Thyroid gland (tissue), 4 donors: ENCODE results near the gene SLC22A17. TPM values are rescaled to one million over a fixed set of nuclear protein-coding genes. Genes with fewer than 3 reads are reported as not detected.
"Not testable (repeated sequence)": the region's sequence is repeated elsewhere in the genome, so short reads cannot be mapped to it uniquely, and the experiment has no call there.

Experiments used
- DNase-seq, 2 donors: peaks; one replicate each; pipeline ENCODE4 v3.0.0-alpha.2; 2019
- H3K27ac ChIP-seq, 3 donors: fragments of 200-600 bp; sonication (generic); 1 replicate in 2 of 3; 2 replicates in 1 of 3; pipeline ENCODE4 v1.5.1; 2016 to 2019; ENCODE audit warnings: mild to moderate bottlenecking in 1 of 3, moderate library complexity in 1 of 3
- H3K27me3 ChIP-seq: fragments of 200-600 bp; sonication (generic); one replicate; pipeline ENCODE4 v1.5.1; 2019
- H3K36me3 ChIP-seq, 2 donors: fragments of 200-600 bp; sonication (generic); one replicate each; pipeline ENCODE4 v1.5.1; 2016 to 2019
- H3K4me1 ChIP-seq, 2 donors: fragments of 200-600 bp; sonication (generic); one replicate each; pipeline ENCODE4 v1.5.1; 2017 to 2019
- H3K4me3 ChIP-seq, 3 donors: fragments of 200-600 bp; sonication (generic); replicated peaks in 1 of 3; 1 replicate in 2 of 3; 2 replicates in 1 of 3; pipeline ENCODE4 v1.5.1; 2016; ENCODE audit warnings: mild to moderate bottlenecking in 1 of 3
- H3K9me3 ChIP-seq: fragments of 200-600 bp; sonication (generic); one replicate; pipeline ENCODE4 v1.5.1; 2017
- POLR2A ChIP-seq, 2 donors: fragments of 450-650 bp; IDR thresholded peaks; one replicate each; pipeline ENCODE4 v1.6.1; 2017; ENCODE audit warnings: antibody characterized with exemption in 2 of 2, mild to moderate bottlenecking in 2 of 2, moderate library complexity in 1 of 2
- WGBS, 2 donors: methylation state at CpG; one replicate each; pipeline ENCODE4 v1.1.5; 2017; 5-methylcytosine and 5-hydroxymethylcytosine counted together
- intact Hi-C: fragments of 100-400 bp; cut with DNase I; formaldehyde crosslinking; loops from one replicate; pipeline ENCODE4 v1.15.1; 2023
- total RNA-seq, 4 donors: library from RNA; depleted of rRNA; stranded (reverse); fragments of >200 nt; gene quantifications; one replicate each; pipeline ENCODE4 v1.2.3, GENCODE V29; 2016
- TF ChIP-seq, protein P1 (sequence below), 6 experiments: fragments of 200-600 bp in 3 of 6; fragments of 450-650 bp in 3 of 6; sonication (generic) in 3 of 6; IDR thresholded peaks; one replicate each; pipeline ENCODE4 v1.5.1; 2016 to 2019; ENCODE audit warnings: antibody characterized with exemption in 6 of 6, mild to moderate bottlenecking in 2 of 6, inconsistent platforms in 1 of 6, moderate library complexity in 1 of 6

Gene SLC22A17
- total RNA-seq, 4 donors from 2014 or later = 27.5 to 94.2 (median 53.7) TPM

DNA sequence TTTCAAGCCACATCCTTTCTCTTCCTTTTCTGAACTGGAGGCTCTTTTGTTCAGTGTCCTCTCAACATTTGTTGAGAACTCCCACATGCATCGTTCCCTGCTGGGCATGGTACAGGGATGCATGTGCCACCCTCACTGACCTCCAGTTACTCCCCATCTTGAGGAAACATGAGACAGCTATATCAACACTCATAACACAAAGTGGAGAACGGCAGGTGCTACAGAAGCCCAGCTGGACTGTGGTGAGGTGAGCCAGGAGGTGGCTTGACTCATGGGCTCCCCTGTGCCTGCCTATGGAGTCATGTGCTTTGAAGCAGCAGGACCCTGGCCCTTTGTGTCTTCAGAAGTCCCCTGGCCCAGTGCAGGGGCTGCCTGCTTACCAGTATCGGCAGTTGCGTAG lies 45.7 kb upstream of the SLC22A17 start:
- H3K4me3 ChIP-seq = no peak overlapping the region
- WGBS, 2 donors = 87 to 92% methylated on average over 4 of the region's 4 CpGs
- H3K27me3 ChIP-seq = no peaks in the 10 kb centered on the region
- H3K27ac ChIP-seq = no peak overlapping the region
- no peak for TF ChIP-seq POLR2A (IDR thresholded peaks at IDR 0.05)
- TF ChIP-seq, protein P1, sequence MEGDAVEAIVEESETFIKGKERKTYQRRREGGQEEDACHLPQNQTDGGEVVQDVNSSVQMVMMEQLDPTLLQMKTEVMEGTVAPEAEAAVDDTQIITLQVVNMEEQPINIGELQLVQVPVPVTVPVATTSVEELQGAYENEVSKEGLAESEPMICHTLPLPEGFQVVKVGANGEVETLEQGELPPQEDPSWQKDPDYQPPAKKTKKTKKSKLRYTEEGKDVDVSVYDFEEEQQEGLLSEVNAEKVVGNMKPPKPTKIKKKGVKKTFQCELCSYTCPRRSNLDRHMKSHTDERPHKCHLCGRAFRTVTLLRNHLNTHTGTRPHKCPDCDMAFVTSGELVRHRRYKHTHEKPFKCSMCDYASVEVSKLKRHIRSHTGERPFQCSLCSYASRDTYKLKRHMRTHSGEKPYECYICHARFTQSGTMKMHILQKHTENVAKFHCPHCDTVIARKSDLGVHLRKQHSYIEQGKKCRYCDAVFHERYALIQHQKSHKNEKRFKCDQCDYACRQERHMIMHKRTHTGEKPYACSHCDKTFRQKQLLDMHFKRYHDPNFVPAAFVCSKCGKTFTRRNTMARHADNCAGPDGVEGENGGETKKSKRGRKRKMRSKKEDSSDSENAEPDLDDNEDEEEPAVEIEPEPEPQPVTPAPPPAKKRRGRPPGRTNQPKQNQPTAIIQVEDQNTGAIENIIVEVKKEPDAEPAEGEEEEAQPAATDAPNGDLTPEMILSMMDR (IDR thresholded peaks at IDR 0.05) = no peak
- intact Hi-C loops = no loop called here
- H3K9me3 ChIP-seq = no peaks in the 10 kb centered on the region
- no peak for DNase-seq
- H3K4me1 ChIP-seq = no peaks in the 10 kb centered on the region
- H3K36me3 ChIP-seq = no peaks in the 10 kb centered on the region

DNA sequence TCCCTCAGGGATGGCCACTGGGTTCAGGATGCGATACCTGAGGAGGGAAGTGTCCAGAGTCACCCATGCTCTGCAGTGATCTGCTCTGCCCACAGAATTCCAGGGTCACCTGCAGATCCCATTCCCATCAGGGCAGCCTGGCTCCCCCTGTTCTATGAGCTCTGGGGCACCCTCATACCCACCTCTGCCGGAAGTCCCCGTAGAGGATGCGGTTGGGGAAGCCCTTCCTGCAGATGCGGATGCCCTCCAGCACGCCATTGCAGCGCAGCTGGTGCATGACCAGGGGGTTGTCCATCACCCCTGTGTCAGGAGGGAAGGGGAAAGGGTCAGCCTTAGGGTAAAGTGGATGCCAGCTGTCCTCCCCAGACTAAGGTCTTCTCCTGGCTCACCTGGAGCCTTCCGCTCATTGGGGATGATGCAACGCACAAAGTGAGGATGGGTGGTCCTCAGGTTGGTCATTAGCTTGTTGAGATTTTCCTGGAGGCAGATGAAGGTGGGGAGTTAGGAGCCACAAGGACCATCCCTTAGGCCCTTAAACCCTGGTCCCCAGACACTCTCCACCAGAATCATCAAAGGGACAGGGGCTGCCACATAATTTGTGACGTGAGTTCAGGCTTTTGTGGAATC lies 44.2 kb upstream of the SLC22A17 start:
- H3K36me3 ChIP-seq = no peaks in the 10 kb centered on the region
- WGBS, 2 donors = 89 to 93% methylated on average over 7 to 10 of the region's 10 CpGs
- intact Hi-C loops = no loop called here
- H3K27me3 ChIP-seq = no peaks in the 10 kb centered on the region
- no peak overlapping the region for H3K27ac ChIP-seq
- no peak overlapping the region for H3K4me3 ChIP-seq
- H3K4me1 ChIP-seq = no peaks in the 10 kb centered on the region
- DNase-seq = no peak
- TF ChIP-seq POLR2A (IDR thresholded peaks at IDR 0.05) = no peak
- TF ChIP-seq, protein P1 (IDR thresholded peaks at IDR 0.05) = no peak
- H3K9me3 ChIP-seq = no peaks in the 10 kb centered on the region

DNA sequence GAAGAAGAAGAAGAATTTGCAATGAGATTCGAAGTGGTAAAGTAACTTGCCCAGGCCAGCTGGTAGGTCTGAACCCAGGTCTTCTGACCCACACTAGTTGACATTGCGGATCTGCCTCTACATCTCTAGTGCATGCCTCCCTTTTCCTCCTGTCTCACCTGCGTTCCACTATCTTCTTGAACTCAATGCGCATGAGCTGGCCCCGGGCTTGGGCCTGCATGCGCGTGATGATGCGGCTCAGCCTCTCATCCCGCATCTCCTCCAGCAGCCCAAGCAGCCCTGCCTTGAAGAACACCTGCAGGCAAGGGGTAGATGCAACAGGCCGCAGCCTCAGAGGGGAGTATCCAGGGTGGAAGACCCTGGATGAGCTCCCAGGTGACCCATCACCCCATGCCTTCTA lies 43.4 kb upstream of the SLC22A17 start:
- intact Hi-C loops = no loop called here
- WGBS, 2 donors = 88 to 94% methylated on average over 10 of the region's 10 CpGs

DNA sequence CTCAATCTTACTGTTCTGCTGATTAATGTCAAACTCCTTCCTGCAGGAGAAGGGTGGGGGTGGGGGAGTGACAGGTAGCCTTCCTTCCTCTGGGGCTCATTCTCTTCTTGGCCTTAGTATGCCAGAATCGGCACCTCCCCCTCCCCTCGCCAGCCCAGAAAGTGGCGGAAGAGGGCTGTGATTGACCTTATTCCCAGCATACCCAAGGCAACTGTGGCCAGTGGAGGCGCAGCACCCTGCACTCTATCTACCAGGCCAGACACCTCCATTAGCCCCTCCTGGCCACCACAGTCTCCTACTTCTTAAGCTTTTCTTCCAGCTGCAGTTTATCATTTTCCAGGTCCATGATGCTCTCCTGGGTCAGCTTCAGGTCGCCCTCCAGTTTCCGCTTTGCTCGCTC lies 39.9 kb upstream of the SLC22A17 start:
- no peak for TF ChIP-seq POLR2A (IDR thresholded peaks at IDR 0.05)
- TF ChIP-seq, protein P1 (IDR thresholded peaks at IDR 0.05) = no peak
- H3K4me1 ChIP-seq = no peaks in the 10 kb centered on the region
- WGBS, 2 donors = 73 to 83% methylated on average over 7 of the region's 7 CpGs
- DNase-seq = no peak
- intact Hi-C loops = no loop called here
- no peaks in the 10 kb centered on the region for H3K27me3 ChIP-seq
- no peaks in the 10 kb centered on the region for H3K9me3 ChIP-seq
- no peak overlapping the region for H3K27ac ChIP-seq
- no peak overlapping the region for H3K4me3 ChIP-seq
- no peaks in the 10 kb centered on the region for H3K36me3 ChIP-seq

More for the DNA sequence above, 43.4 kb upstream of the SLC22A17 start:
- Histone ChIP-seq H3K27ac (no peak overlapping the region), H3K36me3 (no peaks in the 10 kb centered on the region), H3K4me3 (no peak overlapping the region), H3K4me1 (no peaks in the 10 kb centered on the region), H3K9me3 (no peaks in the 10 kb centered on the region), H3K27me3 (no peaks in the 10 kb centered on the region)
- DNase-seq = no peak
- TF ChIP-seq POLR2A (IDR thresholded peaks at IDR 0.05) = no peak
- TF ChIP-seq, protein P1 (IDR thresholded peaks at IDR 0.05) = no peak

DNA sequence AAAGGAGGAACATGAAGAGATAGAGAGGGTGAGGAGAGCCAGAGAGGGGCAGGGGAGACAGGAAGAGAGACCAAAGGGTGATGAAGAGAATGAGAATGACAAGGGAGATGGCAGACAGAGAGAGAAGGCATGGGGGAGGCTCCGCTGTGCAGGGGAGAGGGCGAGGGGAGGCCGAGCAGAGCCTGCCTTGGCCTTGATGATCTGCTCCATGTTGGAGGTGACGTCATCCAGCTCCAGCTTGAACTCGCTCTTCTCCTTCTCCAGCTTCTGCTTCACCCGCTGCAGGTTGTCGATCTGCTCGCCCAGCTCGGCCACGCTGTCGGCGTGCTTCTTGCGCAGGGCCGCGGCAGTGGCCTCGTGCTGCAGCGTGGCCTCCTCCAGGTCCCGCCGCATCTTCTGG lies 37.2 kb upstream of the SLC22A17 start:
- H3K36me3 ChIP-seq, H3K9me3 ChIP-seq, H3K27ac ChIP-seq, H3K4me1 ChIP-seq, H3K4me3 ChIP-seq, DNase-seq, H3K27me3 ChIP-seq: not testable (repeated sequence)
- intact Hi-C loops = loop anchor here (10.0 kb wide), 1 partner anchor 275 kb away; the partner anchor contains the start of gene CEBPE
- WGBS, 2 donors = 84 to 92% methylated on average over 5 to 6 of the region's 19 CpGs
